HEK293T (cell line): Measurements from ENCODE around the gene CBLN3.

Source experiments
- CTCF ChIA-PET: fragments of 350-600 bp; formaldehyde crosslinking; extraction: SDS; loops from one replicate; lab custom pipeline; 2021; ENCODE audit warnings: antibody characterized with exemption, inconsistent platforms; lab: Yijun Ruan, JAX
- POLR2A ChIA-PET: fragments of 350-600 bp; formaldehyde crosslinking; extraction: SDS; loops from one replicate; lab custom pipeline; 2020; ENCODE audit warnings: antibody characterized with exemption, inconsistent platforms; lab: Yijun Ruan, JAX
- DNase-seq: peaks from one replicate; pipeline ENCODE4 v3.0.0; 2012; ENCODE audit warnings: mixed read lengths; ENCODE audit errors: extremely low spot score
- ARNT ChIP-seq: fragments of 450-650 bp; IDR thresholded peaks from 2 replicates; pipeline ENCODE4 v1.6.1; 2017; ENCODE audit warnings: mild to moderate bottlenecking
- BHLHE40 ChIP-seq: fragments of 450-650 bp; IDR thresholded peaks from 2 replicates; pipeline ENCODE4 v1.6.1; 2016; ENCODE audit warnings: mild to moderate bottlenecking, moderate library complexity, borderline replicate concordance
- CTBP1 ChIP-seq: fragments of 450-650 bp; IDR thresholded peaks from 2 replicates; pipeline ENCODE4 v1.6.1; 2016; ENCODE audit warnings: borderline replicate concordance
- ELF4 ChIP-seq: fragments of 450-650 bp; IDR thresholded peaks from 2 replicates; pipeline ENCODE4 v1.6.1; 2017; ENCODE audit warnings: antibody characterized with exemption
- FOXA1 ChIP-seq: fragments of 450-650 bp; IDR thresholded peaks from 2 replicates; pipeline ENCODE4 v1.6.1; 2016; ENCODE audit warnings: mild to moderate bottlenecking
- FOXK2 ChIP-seq: fragments of 450-650 bp; IDR thresholded peaks from 2 replicates; pipeline ENCODE4 v1.6.1; 2016; ENCODE audit warnings: mild to moderate bottlenecking
- FOXM1 ChIP-seq: fragments of 450-650 bp; IDR thresholded peaks from 2 replicates; pipeline ENCODE4 v1.6.1; 2017; ENCODE audit warnings: mild to moderate bottlenecking, borderline replicate concordance
- HDGF ChIP-seq: fragments of 450-650 bp; IDR thresholded peaks from 2 replicates; pipeline ENCODE4 v1.6.1; 2017; ENCODE audit warnings: antibody characterized with exemption, borderline replicate concordance
- L3MBTL2 ChIP-seq: fragments of 450-650 bp; conservative IDR thresholded peaks from 2 replicates; pipeline ENCODE4 v1.6.1; 2016; ENCODE audit warnings: mild to moderate bottlenecking
- LEF1 ChIP-seq: fragments of 450-650 bp; IDR thresholded peaks from 2 replicates; pipeline ENCODE4 v1.6.1; 2017; ENCODE audit warnings: mild to moderate bottlenecking, borderline replicate concordance
- NFRKB ChIP-seq: fragments of 450-650 bp; IDR thresholded peaks from 2 replicates; pipeline ENCODE4 v1.6.1; 2016; ENCODE audit warnings: mild to moderate bottlenecking, moderate library complexity
- PKNOX1 ChIP-seq: fragments of 450-650 bp; IDR thresholded peaks from 2 replicates; pipeline ENCODE4 v1.6.1; 2016
- SP1 ChIP-seq: fragments of 450-650 bp; IDR thresholded peaks from 2 replicates; pipeline ENCODE4 v1.6.1; 2017
- SUZ12 ChIP-seq: fragments of 450-650 bp; IDR thresholded peaks from 2 replicates; pipeline ENCODE4 v1.6.1; 2016; ENCODE audit warnings: mild to moderate bottlenecking
- TARDBP ChIP-seq: fragments of 450-650 bp; IDR thresholded peaks from 2 replicates; pipeline ENCODE4 v1.6.1; 2016
- ZNF384 ChIP-seq: fragments of 450-650 bp; IDR thresholded peaks from 2 replicates; pipeline ENCODE4 v1.6.1; 2016

The CBLN3 gene

DNA sequence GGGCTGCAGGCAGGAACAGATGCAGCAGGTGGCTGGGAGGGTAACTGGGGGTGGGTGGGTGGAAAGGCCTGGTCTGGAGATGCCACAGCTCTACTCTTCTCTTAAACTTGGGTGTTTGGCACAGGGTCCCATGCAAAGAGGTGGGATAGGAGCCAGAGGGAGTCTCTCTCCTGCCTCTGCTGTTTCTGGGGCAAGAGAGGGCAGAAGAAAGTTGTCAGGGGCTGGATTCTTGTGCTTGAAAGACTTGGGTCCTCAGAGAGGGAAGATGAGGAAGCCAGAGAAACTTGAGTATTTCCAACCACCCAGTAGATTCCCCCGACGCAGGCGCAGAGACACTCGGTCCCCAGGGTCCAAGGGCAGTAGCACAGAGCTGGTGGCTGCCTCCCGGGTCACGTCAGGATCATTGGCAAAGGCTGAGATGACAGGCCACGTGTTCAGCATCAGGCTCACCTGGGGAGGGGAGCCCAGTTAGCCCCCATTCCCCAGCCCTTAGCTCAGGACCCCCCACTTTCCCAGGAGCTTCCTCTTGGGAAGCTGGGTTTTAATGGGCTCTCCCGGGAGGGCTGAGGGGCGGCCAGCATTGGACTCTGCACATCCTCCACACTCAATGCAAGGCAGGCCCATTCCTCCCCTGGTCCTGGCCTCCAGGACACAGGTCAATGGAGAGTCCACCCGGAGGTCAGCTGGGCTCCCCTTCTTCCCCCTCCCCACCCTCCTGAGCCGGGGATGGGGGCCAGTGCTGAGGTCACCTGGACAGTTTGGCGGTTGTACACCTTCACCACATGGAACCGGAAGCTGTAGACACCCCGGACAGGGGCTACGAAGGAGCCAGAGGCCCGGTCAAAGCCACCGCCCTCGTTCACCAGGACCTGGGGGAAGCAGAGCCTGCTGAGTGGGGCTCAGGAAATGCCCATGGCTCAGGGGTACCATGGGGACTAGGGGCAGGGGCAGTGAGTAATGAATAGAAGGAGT is 1.6 kb downstream of the CBLN3 start:
- ChIA-PET CTCF (interaction anchor here (6.3 kb wide), 1 partner anchor 97 kb away, joined by 145 read pairs; the partner anchor contains the start of gene ADCY4), POLR2A (interaction anchor here (0.9 to 3.8 kb wide), 3 partner anchors 29 to 76 kb away, joined by 3 to 13 read pairs (median 3); partner anchors contain the start of gene NYNRIN)
- no peak for DNase-seq
- TF ChIP-seq FOXA1 (no peak), SP1 (no peak), NFRKB (no peak), LEF1 (no peak), L3MBTL2 (no peak), BHLHE40 (no peak), CTBP1 (no peak), ARNT (no peak), ELF4 (no peak), HDGF (no peak), SUZ12 (no peak), FOXM1 (no peak), ZNF384 (no peak), PKNOX1 (no peak), FOXK2 (no peak)

DNA sequence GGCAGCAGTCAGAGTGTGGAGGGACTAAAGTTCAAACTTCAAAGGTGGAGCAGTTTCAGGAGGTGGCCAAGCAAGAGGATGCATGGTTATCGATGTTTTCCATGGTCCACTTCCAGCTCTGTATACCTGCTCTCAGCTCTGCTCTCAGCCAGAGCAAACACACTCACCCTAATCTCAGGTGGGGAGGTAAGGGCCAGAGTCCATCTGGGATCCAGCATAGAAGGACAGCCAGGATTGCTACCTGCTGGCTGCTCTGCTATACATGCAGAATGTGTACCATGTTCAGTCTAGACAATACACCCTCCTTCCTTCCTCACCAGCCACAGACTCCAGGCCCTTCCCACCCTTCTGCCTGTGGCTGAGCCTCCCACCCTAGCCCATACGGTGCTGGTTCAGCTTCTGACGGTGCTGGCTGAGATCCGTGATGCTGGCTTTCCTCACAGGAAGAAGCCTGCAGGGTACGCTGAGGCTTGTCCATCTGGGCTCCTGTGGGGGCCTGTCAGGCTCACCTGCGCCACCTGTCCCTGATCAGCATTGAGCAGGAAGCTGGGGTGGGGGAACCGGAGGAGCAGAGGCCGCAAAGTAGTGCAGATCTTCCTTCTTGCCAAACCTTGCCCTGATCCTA is 2.4 kb downstream of the CBLN3 start:
- no peak for DNase-seq
- CTCF ChIA-PET, result interaction anchor here (6.3 kb wide), 1 partner anchor 96 kb away, joined by 145 read pairs; the partner anchor contains the start of gene ADCY4
- TF ChIP-seq FOXK2 (no peak), NFRKB (no peak), TARDBP (no peak), PKNOX1 (no peak), L3MBTL2 (no peak), CTBP1 (no peak), ZNF384 (no peak), FOXM1 (no peak), HDGF (no peak), FOXA1 (no peak), BHLHE40 (no peak), ARNT (no peak), SP1 (no peak), LEF1 (no peak), SUZ12 (no peak), ELF4 (no peak)
- POLR2A ChIA-PET, result no interaction called here

- ChIA-PET POLR2A (no interaction called here), CTCF (interaction anchor here (1.5 kb wide), 1 partner anchor 61 kb away, joined by 8 read pairs; no protein-coding TSS in a partner anchor)
- DNase-seq, result no peak
- TF ChIP-seq FOXM1, result no peak
- TF ChIP-seq ELF4, result no peak
- TF ChIP-seq ARNT, result no peak
- TF ChIP-seq L3MBTL2, result no peak
- no peak for TF ChIP-seq SP1
- TF ChIP-seq PKNOX1, result no peak
- no peak for TF ChIP-seq FOXK2
- no peak for TF ChIP-seq NFRKB
- TF ChIP-seq BHLHE40, result no peak
Observed at GRCh38 chr14:24426150-24426911, 3.1 kb downstream of the CBLN3 start.

- ChIA-PET POLR2A (interaction anchor here (1.2 to 1.7 kb wide), 2 partner anchors 12 to 16 kb away, joined by 4 to 5 read pairs; no protein-coding TSS in a partner anchor), CTCF (interaction anchor here (1.5 kb wide), 1 partner anchor 60 kb away, joined by 8 read pairs; no protein-coding TSS in a partner anchor)
- TF ChIP-seq BHLHE40 (no peak), HDGF (no peak), FOXA1 (no peak), ZNF384 (no peak), LEF1 (no peak), CTBP1 (no peak), SP1 (no peak), FOXK2 (no peak), FOXM1 (no peak), TARDBP (no peak), ARNT (no peak), ELF4 (no peak), SUZ12 (no peak), NFRKB (no peak), L3MBTL2 (no peak), PKNOX1 (no peak)
Observed at GRCh38 chr14:24425704-24426103, 3.8 kb downstream of the CBLN3 start.

More at GRCh38 chr14:24425704-24426103, 3.8 kb downstream of the CBLN3 start:
- no peak for DNase-seq
